ENCODE results near the gene KRT32. TPM values are rescaled to one million over a fixed set of nuclear protein-coding genes. Genes with fewer than 3 reads are reported as not detected.
"Not testable (repeated sequence)": the region's sequence is repeated elsewhere in the genome, so short reads cannot be mapped to it uniquely, and the experiment has no call there.

The KRT32 gene
- total RNA-seq, 4 donors from 2014 or later: 0.40 to 71.2 (median 14.8) TPM

DNA sequence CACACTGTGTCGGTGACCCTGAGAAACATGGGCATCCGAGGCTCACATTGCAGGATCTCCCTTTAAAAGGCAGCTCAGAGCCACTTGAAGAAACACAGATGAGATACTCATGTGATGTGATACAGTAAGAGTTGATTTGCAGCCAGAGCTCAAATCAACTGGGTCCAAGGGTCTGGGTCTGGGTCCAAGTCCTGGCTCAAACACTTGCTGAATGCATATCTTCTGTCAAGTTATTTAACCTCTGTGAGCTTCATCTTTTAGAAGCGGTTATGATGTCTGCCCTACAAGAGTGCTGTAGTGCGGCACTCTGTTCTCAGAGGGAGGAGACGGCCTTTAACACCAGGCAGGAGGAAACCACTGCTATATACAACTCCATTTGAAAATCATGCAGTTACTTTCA lies 32.8 kb downstream of the KRT32 start:
- Histone ChIP-seq H3K4me1 (no peaks in the 10 kb centered on the region), H3K27ac (no peak overlapping the region), H3K4me3 (no peak overlapping the region), H3K36me3 (no peaks in the 10 kb centered on the region), H3K9me3 (no peaks in the 10 kb centered on the region), H3K27me3 (peaks cover 10% of the 10 kb centered on the region)
- no peak for DNase-seq (ENCODE audit: low spot score in 2 of 2)
- TF ChIP-seq EP300 (IDR thresholded peaks at IDR 0.05) (no peak), POLR2AphosphoS5 (IDR thresholded peaks at IDR 0.05) (no peak), POLR2A (IDR thresholded peaks at IDR 0.05) (no peak)
- TF ChIP-seq, protein P1, sequence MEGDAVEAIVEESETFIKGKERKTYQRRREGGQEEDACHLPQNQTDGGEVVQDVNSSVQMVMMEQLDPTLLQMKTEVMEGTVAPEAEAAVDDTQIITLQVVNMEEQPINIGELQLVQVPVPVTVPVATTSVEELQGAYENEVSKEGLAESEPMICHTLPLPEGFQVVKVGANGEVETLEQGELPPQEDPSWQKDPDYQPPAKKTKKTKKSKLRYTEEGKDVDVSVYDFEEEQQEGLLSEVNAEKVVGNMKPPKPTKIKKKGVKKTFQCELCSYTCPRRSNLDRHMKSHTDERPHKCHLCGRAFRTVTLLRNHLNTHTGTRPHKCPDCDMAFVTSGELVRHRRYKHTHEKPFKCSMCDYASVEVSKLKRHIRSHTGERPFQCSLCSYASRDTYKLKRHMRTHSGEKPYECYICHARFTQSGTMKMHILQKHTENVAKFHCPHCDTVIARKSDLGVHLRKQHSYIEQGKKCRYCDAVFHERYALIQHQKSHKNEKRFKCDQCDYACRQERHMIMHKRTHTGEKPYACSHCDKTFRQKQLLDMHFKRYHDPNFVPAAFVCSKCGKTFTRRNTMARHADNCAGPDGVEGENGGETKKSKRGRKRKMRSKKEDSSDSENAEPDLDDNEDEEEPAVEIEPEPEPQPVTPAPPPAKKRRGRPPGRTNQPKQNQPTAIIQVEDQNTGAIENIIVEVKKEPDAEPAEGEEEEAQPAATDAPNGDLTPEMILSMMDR (IDR thresholded peaks at IDR 0.05): no peak
- WGBS: 76% methylated on average over 5 of the region's 5 CpGs

DNA sequence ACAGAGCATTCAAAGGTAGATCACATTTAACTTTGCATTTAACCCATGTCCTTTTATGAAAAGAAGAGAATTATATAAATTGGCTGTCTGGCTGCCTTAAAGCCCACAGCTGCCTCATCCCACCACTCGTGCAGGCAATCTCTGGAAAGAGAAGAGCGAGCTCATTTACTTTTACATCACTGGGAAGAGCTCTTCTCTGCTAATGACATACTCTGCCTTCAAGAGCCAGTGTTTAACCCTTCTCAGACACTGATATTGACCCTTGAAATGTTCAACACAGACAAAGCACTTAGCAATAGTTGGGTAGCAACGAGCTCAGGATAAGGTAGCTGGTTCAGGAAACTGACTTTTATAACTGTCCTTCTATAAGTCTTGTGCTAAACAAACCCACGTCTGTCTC lies 33.2 kb downstream of the KRT32 start:
- TF ChIP-seq, protein P1 (IDR thresholded peaks at IDR 0.05): no peak
- TF ChIP-seq POLR2A (IDR thresholded peaks at IDR 0.05) (no peak), EP300 (IDR thresholded peaks at IDR 0.05) (no peak), POLR2AphosphoS5 (IDR thresholded peaks at IDR 0.05) (no peak)
- Histone ChIP-seq H3K27me3 (peaks cover 10% of the 10 kb centered on the region), H3K4me1 (no peaks in the 10 kb centered on the region), H3K27ac (no peak overlapping the region), H3K36me3 (no peaks in the 10 kb centered on the region), H3K9me3 (no peaks in the 10 kb centered on the region), H3K4me3 (no peak overlapping the region)
- 65% methylated on average over 4 of the region's 4 CpGs for WGBS
- no peak for DNase-seq (ENCODE audit: low spot score in 2 of 2)

GRCh38 chr17:41433586-41433985 lies 33.6 kb downstream of the KRT32 start:
- Histone ChIP-seq H3K9me3 (no peaks in the 10 kb centered on the region), H3K36me3 (no peaks in the 10 kb centered on the region), H3K4me1 (no peaks in the 10 kb centered on the region), H3K4me3 (no peak overlapping the region), H3K27me3 (peaks cover 10% of the 10 kb centered on the region), H3K27ac (no peak overlapping the region)
- DNase-seq (ENCODE audit: low spot score in 2 of 2): no peak
- TF ChIP-seq POLR2A (IDR thresholded peaks at IDR 0.05) (no peak), EP300 (IDR thresholded peaks at IDR 0.05) (no peak), POLR2AphosphoS5 (IDR thresholded peaks at IDR 0.05) (no peak)
- TF ChIP-seq, protein P1 (IDR thresholded peaks at IDR 0.05): no peak
- 60% methylated on average over 4 of the region's 4 CpGs for WGBS

DNA sequence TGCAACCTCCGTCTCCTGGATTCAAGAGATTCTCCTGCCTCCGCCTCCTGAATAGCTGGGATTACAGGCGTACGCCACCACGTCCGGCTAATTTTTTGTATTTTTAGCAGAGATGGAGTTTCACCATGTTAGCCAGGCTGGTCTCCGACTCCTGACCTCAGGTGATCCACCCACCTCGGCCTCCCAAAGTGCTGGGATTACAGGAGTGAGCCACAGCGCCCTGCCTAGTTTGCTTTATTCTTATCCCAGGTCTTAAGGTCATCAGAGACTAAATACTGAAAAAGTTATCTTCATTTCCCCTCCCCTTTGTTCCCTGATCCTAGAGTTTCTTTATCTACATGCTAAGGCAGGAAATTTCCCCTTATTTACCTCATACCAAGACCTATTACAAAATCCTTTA lies 36.8 kb downstream of the KRT32 start:
- not testable (repeated sequence) for H3K4me3 ChIP-seq, H3K27ac ChIP-seq
- 93% methylated on average over 9 of the region's 9 CpGs for WGBS

DNA sequence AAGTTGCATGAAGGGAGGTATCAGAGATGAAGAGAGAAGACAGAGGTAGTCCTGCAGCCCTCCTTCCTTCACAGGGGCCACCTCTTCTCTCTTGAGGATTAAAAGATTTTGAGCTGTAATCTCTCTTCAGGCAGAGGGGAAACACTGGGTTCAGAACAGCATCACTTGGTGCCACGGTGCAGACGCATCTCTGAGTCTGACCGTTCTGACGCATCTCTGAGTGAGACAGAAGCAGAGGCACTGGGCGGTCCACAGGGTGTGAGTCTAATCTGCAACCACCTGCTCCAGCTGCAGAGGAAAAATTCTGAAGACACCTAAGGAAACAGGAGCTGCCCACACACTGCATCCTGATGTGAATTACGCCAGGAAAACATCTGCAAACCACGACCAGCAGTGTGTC lies 37.5 kb downstream of the KRT32 start:
- Histone ChIP-seq H3K4me3 (no peak overlapping the region), H3K36me3 (no peaks in the 10 kb centered on the region), H3K27ac (no peak overlapping the region), H3K4me1 (no peaks in the 10 kb centered on the region), H3K9me3 (no peaks in the 10 kb centered on the region), H3K27me3 (peaks cover 10% of the 10 kb centered on the region)
- no peak for TF ChIP-seq POLR2AphosphoS5 (IDR thresholded peaks at IDR 0.05)
- no peak for TF ChIP-seq EP300 (IDR thresholded peaks at IDR 0.05)
- TF ChIP-seq, protein P1 (IDR thresholded peaks at IDR 0.05): no peak
- no peak for TF ChIP-seq POLR2A (IDR thresholded peaks at IDR 0.05)
- 69% methylated on average over 7 of the region's 7 CpGs for WGBS
- DNase-seq (ENCODE audit: low spot score in 2 of 2): no peak

More for the DNA sequence above, 36.8 kb downstream of the KRT32 start:
- DNase-seq (ENCODE audit: low spot score in 2 of 2); H3K4me1 ChIP-seq; H3K9me3 ChIP-seq; H3K36me3 ChIP-seq: not testable (repeated sequence)
- peaks cover 10% of the 10 kb centered on the region for H3K27me3 ChIP-seq

GRCh38 chr17:41428591-41429291 lies 38.4 kb downstream of the KRT32 start:
- 66% methylated on average over 4 of the region's 4 CpGs for WGBS
- H3K9me3 ChIP-seq: no peaks in the 10 kb centered on the region
- DNase-seq (ENCODE audit: low spot score in 2 of 2): no peak
- TF ChIP-seq, protein P1 (IDR thresholded peaks at IDR 0.05): no peak
- TF ChIP-seq POLR2AphosphoS5 (IDR thresholded peaks at IDR 0.05): no peak
- no peak for TF ChIP-seq POLR2A (IDR thresholded peaks at IDR 0.05)
- TF ChIP-seq EP300 (IDR thresholded peaks at IDR 0.05): no peak
- H3K4me3 ChIP-seq: no peak overlapping the region
- H3K4me1 ChIP-seq: no peaks in the 10 kb centered on the region
- H3K36me3 ChIP-seq: no peaks in the 10 kb centered on the region
- no peak overlapping the region for H3K27ac ChIP-seq
- H3K27me3 ChIP-seq: peaks cover 10% of the 10 kb centered on the region
